SK-N-SH treated with all-trans-retinoic acid at 6 μM for 48 hours (cell line): ENCODE data around the gene ABCD3.

Experiments used
- ESRRG ChIP-seq: fragments of 250-450 bp; sonication (Bioruptor Pico); IDR thresholded peaks from 2 replicates; pipeline ENCODE4 v1.6.1; 2021; ENCODE audit warnings: mild to moderate bottlenecking
- ISL1 ChIP-seq: fragments of 250-450 bp; sonication (Bioruptor Pico); IDR thresholded peaks from 2 replicates; pipeline ENCODE4 v2.1.2; 2022; ENCODE audit warnings: mild to moderate bottlenecking, moderate library complexity
- ZC3H10 ChIP-seq: fragments of 250-450 bp; sonication (Bioruptor Pico); IDR thresholded peaks from 2 replicates; pipeline ENCODE4 v1.5.1; 2021; ENCODE audit warnings: mild to moderate bottlenecking, moderate library complexity
- ZFP3 ChIP-seq: fragments of 250-450 bp; sonication (Bioruptor Pico); IDR thresholded peaks from 2 replicates; pipeline ENCODE4 v1.5.0; 2020; ENCODE audit warnings: mild to moderate bottlenecking, moderate library complexity
- ZFP30 ChIP-seq: fragments of 450-650 bp; formaldehyde crosslinking; IDR thresholded peaks from 2 replicates; pipeline ENCODE4 v1.5.0; 2022; ENCODE audit warnings: mild to moderate bottlenecking, moderate library complexity
- ZNF8 ChIP-seq: fragments of 450-650 bp; formaldehyde crosslinking; IDR thresholded peaks from 2 replicates; pipeline ENCODE4 v1.5.0; 2020; ENCODE audit warnings: mild to moderate bottlenecking, moderate library complexity
- TF ChIP-seq, protein P1 (sequence below): fragments of 250-450 bp; sonication (Bioruptor Pico); IDR thresholded peaks from 2 replicates; pipeline ENCODE4 v1.8.0; 2021; ENCODE audit warnings: low read depth, mild to moderate bottlenecking, moderate library complexity, borderline replicate concordance
- TF ChIP-seq, protein P2 (sequence below): fragments of 250-450 bp; sonication (Bioruptor Pico); IDR thresholded peaks from 2 replicates; pipeline ENCODE4 v1.5.1; 2020; ENCODE audit warnings: low read depth, mild to moderate bottlenecking, moderate library complexity
- TF ChIP-seq, protein P3 (sequence below): fragments of 250-450 bp; sonication (Bioruptor Pico); IDR thresholded peaks from 2 replicates; pipeline ENCODE4 v1.5.1; 2021; ENCODE audit warnings: mild to moderate bottlenecking, moderate library complexity

DNA sequence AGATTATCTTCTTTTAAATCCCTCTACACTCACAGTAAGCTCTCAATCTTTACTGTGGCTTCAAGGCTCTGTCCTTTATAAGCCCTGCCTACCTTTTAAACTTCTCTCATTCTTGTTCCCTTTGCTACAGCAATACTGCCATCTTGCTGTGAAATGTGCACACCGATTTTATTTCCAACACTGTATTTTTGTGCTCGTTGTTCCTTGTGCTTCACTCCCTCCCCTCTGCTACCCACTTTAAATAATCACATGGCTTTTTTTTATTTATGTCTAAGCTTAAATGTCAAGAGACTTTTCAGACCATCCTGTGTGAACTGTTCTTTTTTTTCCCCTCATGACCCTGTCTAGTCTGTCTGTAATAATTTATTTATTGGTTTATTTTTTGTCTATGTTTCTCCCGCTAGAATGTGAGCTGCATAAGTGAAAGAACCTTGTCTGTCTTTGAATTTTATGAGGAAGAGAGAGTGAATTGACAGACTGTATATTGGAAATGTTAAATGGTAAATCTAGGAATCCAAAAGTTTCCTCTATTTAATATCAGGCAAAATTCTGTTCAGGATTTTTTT lies 45.7 kb downstream of the ABCD3 start:
- TF ChIP-seq ZFP30 (CRISPR knock-in tag) (no peak), ISL1 (CRISPR knock-in tag) (no peak), ESRRG (CRISPR knock-in tag) (no peak), ZFP3 (CRISPR knock-in tag) (no peak), ZNF8 (CRISPR knock-in tag) (no peak), ZC3H10 (CRISPR knock-in tag) (no peak)
- TF ChIP-seq, protein P1, sequence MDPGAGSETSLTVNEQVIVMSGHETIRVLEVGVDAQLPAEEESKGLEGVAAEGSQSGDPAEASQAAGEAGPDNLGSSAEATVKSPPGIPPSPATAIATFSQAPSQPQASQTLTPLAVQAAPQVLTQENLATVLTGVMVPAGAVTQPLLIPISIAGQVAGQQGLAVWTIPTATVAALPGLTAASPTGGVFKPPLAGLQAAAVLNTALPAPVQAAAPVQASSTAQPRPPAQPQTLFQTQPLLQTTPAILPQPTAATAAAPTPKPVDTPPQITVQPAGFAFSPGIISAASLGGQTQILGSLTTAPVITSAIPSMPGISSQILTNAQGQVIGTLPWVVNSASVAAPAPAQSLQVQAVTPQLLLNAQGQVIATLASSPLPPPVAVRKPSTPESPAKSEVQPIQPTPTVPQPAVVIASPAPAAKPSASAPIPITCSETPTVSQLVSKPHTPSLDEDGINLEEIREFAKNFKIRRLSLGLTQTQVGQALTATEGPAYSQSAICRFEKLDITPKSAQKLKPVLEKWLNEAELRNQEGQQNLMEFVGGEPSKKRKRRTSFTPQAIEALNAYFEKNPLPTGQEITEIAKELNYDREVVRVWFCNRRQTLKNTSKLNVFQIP (CRISPR knock-in tag): no peak
- TF ChIP-seq, protein P2, sequence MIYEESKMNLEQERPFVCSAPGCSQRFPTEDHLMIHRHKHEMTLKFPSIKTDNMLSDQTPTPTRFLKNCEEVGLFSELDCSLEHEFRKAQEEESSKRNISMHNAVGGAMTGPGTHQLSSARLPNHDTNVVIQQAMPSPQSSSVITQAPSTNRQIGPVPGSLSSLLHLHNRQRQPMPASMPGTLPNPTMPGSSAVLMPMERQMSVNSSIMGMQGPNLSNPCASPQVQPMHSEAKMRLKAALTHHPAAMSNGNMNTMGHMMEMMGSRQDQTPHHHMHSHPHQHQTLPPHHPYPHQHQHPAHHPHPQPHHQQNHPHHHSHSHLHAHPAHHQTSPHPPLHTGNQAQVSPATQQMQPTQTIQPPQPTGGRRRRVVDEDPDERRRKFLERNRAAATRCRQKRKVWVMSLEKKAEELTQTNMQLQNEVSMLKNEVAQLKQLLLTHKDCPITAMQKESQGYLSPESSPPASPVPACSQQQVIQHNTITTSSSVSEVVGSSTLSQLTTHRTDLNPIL (CRISPR knock-in tag): no peak
- TF ChIP-seq, protein P3, sequence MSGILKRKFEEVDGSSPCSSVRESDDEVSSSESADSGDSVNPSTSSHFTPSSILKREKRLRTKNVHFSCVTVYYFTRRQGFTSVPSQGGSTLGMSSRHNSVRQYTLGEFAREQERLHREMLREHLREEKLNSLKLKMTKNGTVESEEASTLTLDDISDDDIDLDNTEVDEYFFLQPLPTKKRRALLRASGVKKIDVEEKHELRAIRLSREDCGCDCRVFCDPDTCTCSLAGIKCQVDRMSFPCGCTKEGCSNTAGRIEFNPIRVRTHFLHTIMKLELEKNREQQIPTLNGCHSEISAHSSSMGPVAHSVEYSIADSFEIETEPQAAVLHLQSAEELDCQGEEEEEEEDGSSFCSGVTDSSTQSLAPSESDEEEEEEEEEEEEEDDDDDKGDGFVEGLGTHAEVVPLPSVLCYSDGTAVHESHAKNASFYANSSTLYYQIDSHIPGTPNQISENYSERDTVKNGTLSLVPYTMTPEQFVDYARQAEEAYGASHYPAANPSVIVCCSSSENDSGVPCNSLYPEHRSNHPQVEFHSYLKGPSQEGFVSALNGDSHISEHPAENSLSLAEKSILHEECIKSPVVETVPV (CRISPR knock-in tag): no peak
